ENCODE measurements around the gene ESPNL. TPM values are rescaled to one million over a fixed set of nuclear protein-coding genes. Genes with fewer than 3 reads are reported as not detected.

The ESPNL gene
- total and polyA plus RNA-seq, 9 of the 15 experiments (the other 6 are each of a cell fraction or from before 2014, with no cell fraction given): 0.03 to 0.09 (median 0.05) TPM; not detected in 3

- H3K27me3 ChIP-seq (ENCODE audit: control insufficient read depth in 2 of 2, insufficient read depth in 2 of 2, low read length in 2 of 2): peaks cover 5 to 49% of the 10 kb centered on the region in 2 experiments; a peak in 4 of 5 replicates
- H2AFZ ChIP-seq (ENCODE audit: low read depth, low read length): no peak overlapping the region
- intact Hi-C loops (cut with micrococcal nuclease): loop anchor here (10.0 kb wide), 1 partner anchor 275 kb away; the partner anchor contains the start of gene RAMP1
- H3K9me3 ChIP-seq (replicated peaks; ENCODE audit: control insufficient read depth, insufficient read depth, low read depth, low read length): 0 out of 2 replicates have a peak, but pooled peaks cover 2% of the 10 kb centered on the region
- ATAC-seq (no peak), FAIRE-seq (no peak), DNase-seq (ENCODE audit: extremely low read depth in 1 of 4, low spot score in 3 of 4) (no peak)
- no peak for TF ChIP-seq MEF2A (IDR thresholded peaks at IDR 0.05; ENCODE audit: control insufficient read depth, low read depth, low read length)
- peaks cover 0 to 56% of the 10 kb centered on the region in 2 experiments; a peak in 3 of 5 replicates for H3K4me1 ChIP-seq (replicated peaks in 1 of 2; ENCODE audit: control insufficient read depth in 2 of 2, insufficient read depth in 2 of 2, low read length in 2 of 2)
- in situ Hi-C loops (cut with MboI): no loop called here
- no peaks in the 10 kb centered on the region for H4K20me1 ChIP-seq (replicated peaks; ENCODE audit: control insufficient read depth, insufficient read depth, low read length)
- no peaks in the 10 kb centered on the region for H3K9me1 ChIP-seq (ENCODE audit: control insufficient read depth, insufficient read depth, low read length)
- H3K79me2 ChIP-seq (ENCODE audit: control insufficient read depth, insufficient read depth, low read length): no peaks in the 10 kb centered on the region
- H3K9ac ChIP-seq (ENCODE audit: insufficient read depth in 1 of 2, low read depth in 2 of 2, low read length in 2 of 2): no peak overlapping the region; a peak in 1 of 4 replicates
- WGBS (ENCODE audit: insufficient coverage, low coverage, missing lambda C conversion rate): 8% methylated on average over 19 of the region's 22 CpGs
- POLR2A ChIA-PET: no interaction called here
- H3K27ac ChIP-seq (ENCODE audit: extremely low read depth, low read depth, low read length): no peak overlapping the region
- no TSS peak for BruUV-seq (replicated peaks)
- H3K4me3 ChIP-seq: no peak overlapping the region
- CTCF ChIA-PET (ENCODE audit: low intra/inter-chr PET ratio): no interaction called here
- no peak overlapping the region for H3K4me2 ChIP-seq (ENCODE audit: insufficient read depth, low read length)
- no peaks in the 10 kb centered on the region for H3K36me3 ChIP-seq (ENCODE audit: control insufficient read depth, insufficient read depth, low read length)
Observed at GRCh38 chr2:238129166-238130010, 29.2 kb downstream of the ESPNL start.

GRCh38 chr2:238130111-238130695 is 30.1 kb downstream of the ESPNL start:
- BruUV-seq (replicated peaks): no TSS peak
- Histone ChIP-seq H3K9me1 (ENCODE audit: control insufficient read depth, insufficient read depth, low read length) (no peaks in the 10 kb centered on the region), H3K4me1 (replicated peaks in 1 of 2; ENCODE audit: control insufficient read depth in 2 of 2, insufficient read depth in 2 of 2, low read length in 2 of 2) (peaks cover 0 to 56% of the 10 kb centered on the region in 2 experiments; a peak in 3 of 5 replicates), H3K9me3 (replicated peaks; ENCODE audit: control insufficient read depth, insufficient read depth, low read depth, low read length) (0 out of 2 replicates have a peak, but pooled peaks cover 2% of the 10 kb centered on the region), H3K36me3 (ENCODE audit: control insufficient read depth, insufficient read depth, low read length) (no peaks in the 10 kb centered on the region), H3K9ac (ENCODE audit: insufficient read depth in 1 of 2, low read depth in 2 of 2, low read length in 2 of 2) (no peak overlapping the region), H4K20me1 (replicated peaks; ENCODE audit: control insufficient read depth, insufficient read depth, low read length) (no peaks in the 10 kb centered on the region), H3K27ac (ENCODE audit: extremely low read depth, low read depth, low read length) (no peak overlapping the region), H3K4me2 (ENCODE audit: insufficient read depth, low read length) (no peak overlapping the region), H3K79me2 (ENCODE audit: control insufficient read depth, insufficient read depth, low read length) (no peaks in the 10 kb centered on the region), H3K27me3 (ENCODE audit: control insufficient read depth in 2 of 2, insufficient read depth in 2 of 2, low read length in 2 of 2) (peaks cover 5 to 49% of the 10 kb centered on the region in 2 experiments; a peak in 4 of 5 replicates), H2AFZ (ENCODE audit: low read depth, low read length) (no peak overlapping the region), H3K4me3 (no peak overlapping the region)
- intact Hi-C loops (cut with micrococcal nuclease) (loop anchor here (10.0 kb wide), 1 partner anchor 275 kb away; the partner anchor contains the start of gene RAMP1), in situ Hi-C loops (cut with MboI) (no loop called here)
- POLR2A ChIA-PET: no interaction called here
- CTCF ChIA-PET (ENCODE audit: low intra/inter-chr PET ratio): no interaction called here
- TF ChIP-seq CAMTA2 (CRISPR knock-in tag; conservative IDR thresholded peaks at IDR 0.05): no peak
- no peak for ATAC-seq
- no peak for DNase-seq (ENCODE audit: extremely low read depth in 1 of 4, low spot score in 3 of 4)
- no peak for FAIRE-seq
- 19% methylated on average over 17 of the region's 28 CpGs for WGBS (ENCODE audit: insufficient coverage, low coverage, missing lambda C conversion rate)
